Measurements from ENCODE around the gene PITPNB.

The PITPNB gene

GRCh38 chr22:27918341-27919221 lies 475 bp downstream of the PITPNB start:
- DNase-seq: peak; percentile 1

- DNase-seq: no peak
These were observed 3.1 kb downstream of the PITPNB start for GRCh38 chr22:27915986-27916385.

- no peak for DNase-seq
These were observed 5.8 kb downstream of the PITPNB start for GRCh38 chr22:27913162-27913741.

DNA sequence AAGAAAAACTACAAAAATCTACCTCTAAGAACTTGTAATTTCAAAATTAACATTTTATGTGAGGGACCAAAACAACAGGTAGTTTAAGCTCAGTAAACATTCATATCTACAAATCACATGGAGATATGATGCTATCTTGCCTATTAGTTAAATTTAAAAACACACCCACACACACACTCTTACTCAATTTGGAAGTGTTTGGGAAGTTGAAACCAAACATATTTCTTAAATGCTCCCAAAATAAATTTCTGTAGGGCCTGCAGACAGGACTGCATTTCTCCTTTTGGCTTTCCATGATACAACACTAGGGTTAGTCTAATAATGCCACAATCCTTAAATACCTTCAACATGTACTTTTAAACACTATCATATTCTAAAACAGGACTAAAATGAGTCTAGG lies 7.0 kb downstream of the PITPNB start:
- DNase-seq: no peak

GRCh38 chr22:27911330-27911729 lies 7.7 kb downstream of the PITPNB start:
- DNase-seq: no peak

DNA sequence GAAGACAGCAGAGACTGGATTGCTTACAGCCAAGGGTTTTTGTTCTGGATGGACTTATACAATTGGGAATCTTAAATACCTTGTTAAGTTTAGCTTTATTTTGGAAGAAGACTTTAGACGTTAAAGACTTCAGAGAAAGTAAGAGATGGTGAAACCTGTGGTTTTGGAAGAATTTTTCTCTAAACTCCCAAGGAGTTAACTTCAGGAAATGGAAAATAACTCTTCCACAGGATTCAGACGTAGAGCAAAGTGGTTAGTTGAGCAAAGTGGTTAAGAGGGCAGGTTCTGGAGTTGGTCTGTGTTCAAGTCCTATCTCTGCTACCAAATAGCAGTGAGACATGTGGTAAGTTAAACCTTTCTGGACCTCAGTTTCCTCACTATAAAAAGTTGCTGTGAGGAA lies 12.8 kb downstream of the PITPNB start:
- DNase-seq: no peak

DNA sequence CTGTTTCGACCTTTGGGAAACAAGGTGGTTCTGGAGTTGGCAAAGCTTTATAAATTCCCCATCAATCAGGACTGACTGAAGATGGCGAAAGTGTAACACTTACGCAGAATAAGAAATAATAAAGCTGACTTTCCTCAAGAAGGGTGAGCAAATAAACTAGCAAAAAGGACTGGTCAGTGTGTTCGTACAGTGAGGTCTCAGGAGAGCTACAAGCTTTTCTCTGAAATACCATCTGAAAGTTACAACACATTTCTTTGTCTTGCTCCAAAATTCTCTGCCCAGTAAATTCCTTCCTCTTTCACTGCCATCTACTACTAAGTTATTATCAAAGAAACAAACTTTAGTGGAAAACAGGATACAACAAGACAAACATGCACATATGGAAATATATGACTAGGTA lies 13.4 kb downstream of the PITPNB start:
- no peak for DNase-seq

GRCh38 chr22:27903805-27904473 lies 15.1 kb downstream of the PITPNB start:
- no peak for DNase-seq

- no peak for DNase-seq
These were observed 18.9 kb downstream of the PITPNB start for GRCh38 chr22:27900153-27900552.

GRCh38 chr22:27896245-27896644 lies 22.8 kb downstream of the PITPNB start:
- no peak for DNase-seq

DNA sequence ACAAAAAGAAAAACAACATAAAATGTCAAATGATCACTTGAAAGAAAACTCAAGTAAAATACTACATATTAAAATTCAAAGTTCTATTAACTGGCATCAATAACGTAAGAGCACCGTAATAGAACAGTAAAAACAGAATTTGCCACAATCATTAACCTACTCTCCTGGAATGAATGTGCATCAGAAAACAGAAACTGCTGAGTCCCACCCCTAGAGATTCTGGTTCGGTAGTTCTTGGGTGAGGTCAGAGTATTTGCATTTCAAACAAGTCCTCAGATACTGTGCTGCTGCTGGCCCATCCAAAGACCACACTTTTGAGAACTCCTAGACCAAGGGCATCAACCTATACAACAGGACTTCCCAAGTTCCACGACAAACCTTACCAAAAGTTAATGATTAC lies 23.5 kb downstream of the PITPNB start:
- no peak for DNase-seq

DNA sequence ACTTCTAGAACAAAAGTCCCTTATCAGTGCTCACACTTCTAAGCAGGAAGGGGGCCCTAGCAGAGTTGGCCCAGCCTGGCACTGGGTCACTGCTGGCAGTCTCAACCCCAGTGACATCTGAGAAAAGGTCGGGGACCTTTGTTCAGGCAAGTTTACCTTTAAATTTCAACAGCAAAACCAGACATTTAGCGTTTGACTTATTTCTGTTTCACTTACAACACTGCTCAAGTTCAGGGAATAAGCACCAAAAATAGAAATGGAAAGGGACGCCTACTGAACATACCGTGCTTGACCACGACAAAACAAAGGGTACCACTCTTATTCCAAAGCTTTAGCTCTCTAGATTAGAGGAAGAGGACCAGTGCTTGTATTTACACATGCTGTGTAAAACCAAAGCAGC lies 26.2 kb downstream of the PITPNB start:
- no peak for DNase-seq

DNA sequence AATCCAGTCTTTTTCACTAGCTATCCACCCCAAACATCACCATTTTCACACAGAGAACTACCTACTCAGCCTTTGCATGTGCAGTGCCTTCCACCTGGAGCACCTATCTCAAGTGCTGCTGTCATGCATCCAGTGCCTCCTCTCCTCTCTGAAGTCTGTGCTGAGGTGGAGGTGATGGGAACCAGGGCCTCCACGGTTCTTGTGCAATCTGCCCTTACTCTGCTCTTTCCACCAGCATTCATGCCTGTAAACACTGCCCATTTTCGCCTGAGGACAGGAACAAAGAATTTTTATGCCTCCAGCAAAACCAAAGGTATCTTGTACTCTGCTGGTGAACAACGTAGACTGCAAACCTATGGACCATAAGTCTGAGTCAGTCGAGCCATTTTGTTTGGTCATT lies 27.0 kb downstream of the PITPNB start:
- no peak for DNase-seq

DNA sequence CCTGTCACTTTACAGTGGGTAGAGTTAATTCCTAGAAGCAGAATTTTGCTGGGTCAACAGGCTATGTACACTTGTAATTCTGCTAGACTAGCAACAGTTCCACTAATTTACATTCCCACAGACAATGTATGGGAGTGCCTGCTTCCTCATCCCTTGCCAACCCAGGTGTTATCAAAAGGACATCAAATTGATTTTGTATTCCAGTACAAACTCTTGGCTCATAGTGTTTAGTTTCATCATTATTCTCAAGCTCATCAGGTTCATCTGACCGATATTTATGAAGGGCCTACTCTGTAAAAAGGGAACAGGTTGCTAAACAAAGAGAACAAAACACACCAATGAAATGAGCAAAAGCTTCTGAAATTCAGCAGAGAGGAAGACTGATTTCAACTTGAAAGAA lies 30.7 kb downstream of the PITPNB start:
- no peak for DNase-seq

GRCh38 chr22:27886843-27887151 lies 32.3 kb downstream of the PITPNB start:
- DNase-seq: no peak

GRCh38 chr22:27885977-27886842 lies 32.8 kb downstream of the PITPNB start:
- DNase-seq: no peak

- no peak for DNase-seq
These were observed 35.3 kb downstream of the PITPNB start for GRCh38 chr22:27883656-27884350.

DNA sequence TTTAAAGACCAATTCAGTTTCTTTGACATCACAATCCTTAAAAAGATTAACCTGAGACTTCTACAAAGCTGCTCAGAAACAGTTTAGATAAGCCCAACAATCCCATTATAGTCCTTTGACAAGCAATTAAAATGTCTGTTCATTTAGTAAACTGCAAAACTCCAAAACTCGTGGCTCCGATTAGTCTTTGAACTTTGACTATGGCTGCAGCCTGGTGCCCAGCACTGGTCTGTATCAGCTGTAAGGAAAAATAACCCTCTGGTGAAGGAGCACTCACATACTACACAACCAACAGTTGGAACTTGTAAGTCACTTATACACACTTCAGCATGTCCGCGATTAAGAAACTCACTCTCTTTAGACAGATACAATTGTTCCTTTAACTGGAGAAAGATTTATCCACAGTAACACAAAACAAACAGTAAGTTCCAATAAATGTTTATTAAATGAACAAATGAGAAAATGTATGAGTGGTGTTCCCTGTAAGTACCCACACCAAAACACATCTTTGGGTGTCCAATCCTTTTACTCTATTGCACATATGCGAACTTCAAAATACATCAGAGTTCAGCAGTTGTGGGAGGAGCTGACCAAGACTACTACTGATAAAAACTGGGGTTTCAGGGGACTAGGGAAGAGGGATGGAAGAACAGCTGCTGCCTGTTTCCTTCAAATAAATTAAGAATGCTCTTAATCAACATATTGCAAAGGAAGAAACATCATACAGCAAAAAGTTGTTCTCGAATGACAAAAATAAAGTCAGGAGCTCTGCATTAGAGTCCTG lies 36.4 kb downstream of the PITPNB start:
- no peak for DNase-seq

GRCh38 chr22:27881421-27881820 lies 37.6 kb downstream of the PITPNB start:
- DNase-seq: no peak

- DNase-seq: peak; percentile 4
These were observed 38.2 kb downstream of the PITPNB start for GRCh38 chr22:27880778-27881394.

DNA sequence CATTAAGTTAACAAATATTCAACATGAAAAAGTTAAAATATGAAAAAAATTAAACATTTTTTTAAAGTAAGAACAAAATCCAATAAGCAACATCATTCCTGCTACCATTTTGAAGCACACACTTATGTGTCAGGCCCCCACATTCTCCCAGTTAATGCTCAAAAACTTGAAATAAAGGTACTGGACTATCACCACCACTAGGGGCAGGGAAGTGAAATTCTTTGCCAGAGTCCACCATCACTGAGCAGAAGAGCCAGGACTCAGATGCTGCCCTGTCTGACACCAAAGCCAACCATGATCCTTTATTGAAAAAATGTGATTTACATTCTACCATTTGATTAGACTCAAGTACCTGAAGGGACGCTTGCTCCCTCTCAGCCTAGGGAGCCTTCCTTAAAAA lies 39.1 kb downstream of the PITPNB start:
- DNase-seq: no peak

Measured in DMS79 treated with DMSO at 0.1 percent for 48 hours (cell line).